NCI-H2196 (cell line): Measurements from ENCODE around the gene NHERF2.

Experiments
- DNase-seq: peaks from one replicate; lab custom pipeline; 2025; ENCODE audit not compliant: unreplicated experiment; lab: John Stamatoyannopoulos, UW

The NHERF2 gene

GRCh38 chr16:2056681-2057407 lies 30.1 kb downstream of the NHERF2 start:
- peak; percentile 37 for DNase-seq

GRCh38 chr16:2057438-2057837 lies 30.7 kb downstream of the NHERF2 start:
- no peak for DNase-seq

- DNase-seq: no peak
Measured at GRCh38 chr16:2058420-2058819, 31.7 kb downstream of the NHERF2 start.

- DNase-seq: no peak
Measured at GRCh38 chr16:2058872-2059271, 32.2 kb downstream of the NHERF2 start.

GRCh38 chr16:2060346-2060745 lies 33.6 kb downstream of the NHERF2 start:
- no peak for DNase-seq

GRCh38 chr16:2061023-2061422 lies 34.3 kb downstream of the NHERF2 start:
- DNase-seq: no peak

- DNase-seq: no peak
Measured at GRCh38 chr16:2061526-2061925, 34.8 kb downstream of the NHERF2 start.

- no peak for DNase-seq
Measured at GRCh38 chr16:2062801-2063200, 36.1 kb downstream of the NHERF2 start.

- DNase-seq: no peak
Measured at GRCh38 chr16:2063861-2064260, 37.2 kb downstream of the NHERF2 start.

GRCh38 chr16:2064368-2064945 lies 37.8 kb downstream of the NHERF2 start:
- no peak for DNase-seq

- no peak for DNase-seq
Measured at GRCh38 chr16:2066139-2066538, 39.4 kb downstream of the NHERF2 start.

GRCh38 chr16:2070576-2071453 lies 44.1 kb downstream of the NHERF2 start:
- DNase-seq: no peak

GRCh38 chr16:2071454-2072202 lies 44.9 kb downstream of the NHERF2 start:
- DNase-seq: no peak

- no peak for DNase-seq
Measured at GRCh38 chr16:2072926-2073325, 46.2 kb downstream of the NHERF2 start.

- no peak for DNase-seq
Measured at GRCh38 chr16:2074071-2074470, 47.4 kb downstream of the NHERF2 start.

- DNase-seq: no peak
Measured at GRCh38 chr16:2075631-2076030, 48.9 kb downstream of the NHERF2 start.

GRCh38 chr16:2076072-2076865 lies 49.6 kb downstream of the NHERF2 start:
- DNase-seq: no peak

GRCh38 chr16:2077016-2077415 lies 50.3 kb downstream of the NHERF2 start:
- no peak for DNase-seq

GRCh38 chr16:2077696-2078095 lies 51.0 kb downstream of the NHERF2 start:
- no peak for DNase-seq

GRCh38 chr16:2078096-2078495 lies 51.4 kb downstream of the NHERF2 start:
- DNase-seq: no peak
